GM18519 (cell line): ENCODE results near the gene PLEKHG2.

Source experiments
- ATAC-seq: cut with Tn5 transposase; IDR thresholded peaks from one replicate; pipeline ENCODE4 v1.9.1; 2021; ENCODE audit warnings: mild to moderate bottlenecking, moderate library complexity; ENCODE audit not compliant: unreplicated experiment, low FRiP score

The PLEKHG2 gene

DNA sequence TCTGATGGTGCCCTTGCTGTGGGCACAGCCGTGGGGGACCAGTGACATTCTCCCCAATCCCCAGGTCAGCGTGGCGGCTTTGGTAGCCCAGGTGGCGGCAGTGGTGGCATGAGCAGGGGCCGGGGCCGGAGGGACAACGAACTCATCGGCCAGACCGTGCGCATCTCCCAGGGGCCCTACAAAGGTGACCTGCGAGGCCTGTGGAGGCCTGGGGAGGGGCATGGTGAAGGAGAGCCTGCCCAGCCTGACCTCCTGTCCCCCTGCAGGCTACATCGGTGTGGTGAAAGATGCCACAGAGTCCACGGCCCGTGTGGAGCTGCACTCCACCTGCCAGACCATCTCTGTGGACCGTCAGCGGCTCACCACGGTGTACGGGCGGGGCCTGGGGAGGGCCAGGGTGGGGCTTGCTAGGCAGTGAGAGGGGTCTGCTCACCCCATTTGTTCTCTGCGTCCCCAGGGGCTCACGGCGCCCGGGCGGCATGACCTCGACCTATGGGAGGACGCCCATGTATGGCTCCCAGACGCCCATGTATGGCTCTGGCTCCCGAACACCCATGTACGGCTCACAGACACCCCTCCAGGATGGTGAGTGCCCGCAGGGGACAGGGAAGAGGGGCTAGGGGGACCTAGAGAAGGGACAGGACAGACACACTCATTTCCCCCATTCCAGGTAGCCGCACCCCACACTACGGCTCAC is 60.4 kb downstream of the PLEKHG2 start:
- ATAC-seq = no peak

DNA sequence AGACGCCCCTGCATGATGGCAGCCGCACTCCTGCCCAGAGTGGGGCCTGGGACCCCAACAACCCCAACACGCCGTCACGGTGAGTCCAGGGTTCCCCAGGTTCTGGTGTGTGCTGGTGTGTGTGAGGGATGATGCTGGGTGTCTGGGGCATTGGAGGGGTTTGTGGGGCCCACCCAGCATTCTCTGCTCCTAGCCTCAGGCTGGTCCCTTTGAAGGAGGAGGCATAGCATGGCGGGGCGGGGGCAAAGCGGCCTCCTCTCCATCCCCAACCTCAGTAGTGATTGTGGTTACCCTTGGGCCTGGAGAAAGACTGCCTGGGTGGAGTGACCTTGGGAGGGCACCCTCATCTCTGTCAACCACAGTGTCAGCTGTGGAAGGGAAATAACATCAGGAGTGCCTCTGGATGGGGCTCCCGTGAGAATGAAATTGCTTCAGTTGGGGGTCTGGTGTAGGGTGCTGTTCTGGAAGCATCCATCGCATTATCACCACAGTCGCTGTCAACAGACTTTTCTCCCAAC is 61.0 kb downstream of the PLEKHG2 start:
- no peak for ATAC-seq

DNA sequence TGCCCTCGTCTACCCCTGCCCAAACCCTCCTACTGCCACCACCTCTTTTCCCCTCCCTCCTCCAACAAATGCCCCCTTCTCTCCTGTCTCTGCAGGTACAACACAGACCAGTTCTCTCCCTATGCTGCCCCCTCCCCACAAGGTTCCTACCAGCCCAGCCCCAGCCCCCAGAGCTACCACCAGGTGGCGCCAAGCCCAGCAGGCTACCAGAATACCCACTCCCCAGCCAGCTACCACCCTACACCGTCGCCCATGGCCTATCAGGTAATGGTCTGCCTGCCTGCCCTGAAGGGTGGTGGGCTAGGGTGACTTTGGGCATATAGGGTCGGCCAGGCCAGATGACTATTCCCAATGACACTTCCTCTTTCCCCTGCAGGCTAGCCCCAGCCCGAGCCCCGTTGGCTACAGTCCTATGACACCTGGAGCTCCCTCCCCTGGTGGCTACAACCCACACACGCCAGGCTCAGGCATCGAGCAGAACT is 61.7 kb downstream of the PLEKHG2 start:
- ATAC-seq = no peak

DNA sequence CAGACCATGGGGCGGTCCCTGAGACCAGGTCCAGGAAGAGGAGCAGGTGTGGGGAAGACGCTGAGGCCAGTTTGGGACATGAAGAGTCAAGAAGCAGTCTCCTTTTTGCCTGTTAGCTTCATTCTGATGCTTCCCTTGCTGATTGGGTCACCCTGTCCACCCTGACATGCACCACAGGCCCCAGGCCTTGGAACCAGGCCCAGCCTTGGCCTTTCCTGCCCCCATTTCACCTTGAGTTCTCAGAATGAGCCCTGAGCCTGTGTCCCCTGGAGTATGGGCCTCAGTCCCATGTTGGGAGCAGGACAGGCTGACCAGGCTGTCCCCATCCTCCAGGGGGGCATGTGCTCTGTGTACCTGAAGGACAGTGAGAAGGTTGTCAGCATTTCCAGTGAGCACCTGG is 63.3 kb downstream of the PLEKHG2 start:
- ATAC-seq = no peak
